GM21786 (cell line): ENCODE measurements around the gene FBXO42.
"Not testable (repeated sequence)": the region's sequence is repeated elsewhere in the genome, so short reads cannot be mapped to it uniquely, and the experiment has no call there.

Source experiments
- ATAC-seq: cut with Tn5 transposase; IDR thresholded peaks from one replicate; pipeline ENCODE4 v1.9.1; 2021; ENCODE audit not compliant: unreplicated experiment

Gene FBXO42

GRCh38 chr1:16222716-16223115, 129.6 kb downstream of the FBXO42 start:
- not testable (repeated sequence) for ATAC-seq

DNA sequence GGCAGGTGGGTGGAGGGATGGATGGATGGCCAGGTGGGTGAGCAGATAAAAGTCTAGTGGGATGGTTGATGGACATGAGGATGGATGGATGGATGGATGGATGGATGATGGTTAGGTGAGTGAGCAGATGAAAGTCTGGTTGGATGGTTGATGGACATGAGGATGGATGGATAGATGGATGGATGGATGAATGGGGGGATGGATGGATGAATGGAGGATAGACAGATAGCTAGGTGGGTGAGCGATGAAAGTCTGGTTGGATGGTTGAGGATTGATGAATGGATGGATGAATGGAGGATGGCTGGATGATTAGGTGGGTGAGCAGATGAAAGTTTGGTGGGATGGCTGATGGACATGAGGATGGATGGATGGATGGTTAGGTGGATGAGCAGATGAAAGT, 130.8 kb downstream of the FBXO42 start:
- ATAC-seq: no peak

- ATAC-seq: no peak
Measured at GRCh38 chr1:16219968-16220500, 132.2 kb downstream of the FBXO42 start.

DNA sequence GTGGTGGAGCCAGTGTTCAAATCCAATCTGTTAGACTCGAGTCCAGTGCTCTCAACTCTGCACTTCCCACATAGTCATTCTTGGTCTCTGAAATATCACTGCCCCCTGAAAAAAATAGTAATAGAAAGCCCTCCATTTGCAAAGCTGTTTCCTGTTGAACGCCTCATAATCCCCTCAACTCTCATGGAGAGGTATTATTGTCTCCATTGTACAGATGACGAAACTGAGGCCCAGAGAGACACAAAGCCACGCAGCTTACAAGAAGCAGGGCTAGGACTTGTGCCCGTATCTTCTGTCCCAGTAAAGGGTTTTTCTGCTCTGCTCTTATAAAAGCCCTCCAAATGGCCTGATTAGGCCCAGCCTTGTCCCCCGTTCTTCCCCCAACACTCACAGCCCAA, 133.6 kb downstream of the FBXO42 start:
- no peak for ATAC-seq

- no peak for ATAC-seq
Measured at GRCh38 chr1:16218014-16218673, 134.1 kb downstream of the FBXO42 start.

- ATAC-seq: peak; percentile 89
Measured at GRCh38 chr1:16217061-16217785, 135.1 kb downstream of the FBXO42 start.

DNA sequence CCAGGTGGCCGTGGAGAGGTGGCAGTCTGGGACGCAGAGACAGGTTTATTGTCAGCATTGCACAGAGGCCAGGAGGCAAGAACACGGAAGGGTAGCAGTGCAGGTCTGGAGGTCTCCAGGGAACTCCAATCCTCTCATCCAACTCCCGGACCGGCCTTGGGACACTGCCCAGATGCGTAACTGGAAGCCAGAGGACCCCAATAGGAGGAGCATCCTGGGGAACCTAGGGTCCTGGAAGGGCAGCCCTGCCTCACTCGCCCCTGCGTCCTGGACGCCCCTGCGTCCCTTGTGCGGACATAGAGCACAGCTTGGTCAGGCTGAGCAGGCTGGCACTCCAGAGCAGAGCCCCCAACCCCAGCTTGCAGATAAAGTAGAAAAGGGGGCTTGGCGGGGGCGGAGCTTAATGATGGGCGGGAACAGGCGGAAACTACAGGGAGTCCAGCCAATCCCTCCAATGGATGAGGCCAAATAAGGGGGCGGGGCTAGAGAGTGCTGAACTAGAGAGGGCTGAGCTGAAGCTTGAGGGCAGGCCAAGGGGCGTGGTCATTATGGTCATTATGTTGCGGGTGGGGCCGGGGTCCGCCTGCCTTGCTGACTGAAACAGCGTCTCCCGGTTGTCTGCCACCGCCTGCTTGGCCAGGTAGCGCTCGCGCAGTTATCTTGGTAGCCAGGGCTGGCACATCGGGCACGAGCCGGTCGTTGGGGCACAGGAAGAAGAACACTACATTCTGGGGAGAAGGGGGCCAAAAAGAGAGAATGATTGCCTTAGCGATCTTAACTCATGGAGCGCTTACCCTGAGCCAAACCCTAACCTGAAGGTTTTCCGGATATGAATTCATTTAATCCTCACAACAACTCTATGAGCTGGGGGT, 136.2 kb downstream of the FBXO42 start:
- ATAC-seq: no peak

- not testable (repeated sequence) for ATAC-seq
Measured at GRCh38 chr1:16215240-16215639, 137.0 kb downstream of the FBXO42 start.

GRCh38 chr1:16213544-16213943, 138.7 kb downstream of the FBXO42 start:
- ATAC-seq: not testable (repeated sequence)

DNA sequence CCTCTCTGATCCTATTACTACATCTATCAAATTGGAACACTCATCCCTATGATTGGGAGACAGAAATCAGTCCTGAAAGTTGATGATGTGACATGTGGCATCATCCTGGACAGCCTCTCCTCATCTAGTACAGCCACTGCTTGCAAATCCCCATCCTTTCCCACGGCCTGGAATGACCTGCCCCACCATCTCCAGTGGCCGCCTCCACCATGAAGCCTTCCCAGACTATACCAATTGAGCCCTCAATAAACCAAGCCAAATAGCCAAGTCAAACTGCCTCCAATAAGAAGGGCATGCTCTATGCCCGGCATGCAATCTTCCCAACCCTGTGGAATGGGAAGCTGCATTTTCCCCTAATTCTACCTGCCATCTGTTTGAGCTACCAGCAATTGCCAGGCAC, 139.3 kb downstream of the FBXO42 start:
- ATAC-seq: no peak

DNA sequence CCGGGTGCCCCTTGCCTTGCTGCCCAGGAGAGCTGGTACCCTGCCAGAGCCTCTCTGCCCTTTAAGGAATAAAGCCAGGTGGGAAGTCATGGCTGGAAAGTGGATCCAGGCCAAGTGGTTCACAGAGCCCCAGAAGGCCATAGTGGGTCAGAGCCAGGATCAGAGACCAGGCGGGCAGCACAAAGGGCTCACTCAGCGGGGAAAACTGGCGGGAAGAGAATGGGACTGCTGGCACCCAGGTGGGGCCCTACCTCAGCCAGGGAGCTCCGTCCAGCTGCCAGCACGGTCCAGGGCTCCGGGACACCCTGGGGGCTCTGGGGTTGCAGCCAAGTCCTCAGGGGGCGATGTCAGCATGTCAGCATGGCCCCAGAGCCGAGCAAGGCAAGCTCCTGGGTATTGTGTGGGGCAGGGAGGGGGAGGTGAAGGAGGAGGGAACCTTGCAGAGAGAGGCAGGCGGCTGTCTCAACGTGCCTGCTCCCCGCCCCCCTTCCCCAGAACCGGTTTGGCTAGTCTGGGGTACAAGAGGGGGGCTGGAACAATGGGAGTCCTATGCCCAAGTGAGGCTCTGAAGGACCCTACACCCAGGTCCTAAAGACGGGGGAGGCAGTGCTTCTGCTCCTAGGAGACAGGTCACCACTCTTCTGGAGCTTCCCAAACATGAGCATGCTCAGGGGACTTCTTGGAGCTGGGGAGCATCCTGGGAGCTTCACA, 139.9 kb downstream of the FBXO42 start, which contains the start of gene ARHGEF19:
Gene ARHGEF19 (minus strand): TSS at position 402 of the 711 bp plus-strand sequence. CDS start 3,598 bp downstream, outside the sequence.
- ATAC-seq: no peak

DNA sequence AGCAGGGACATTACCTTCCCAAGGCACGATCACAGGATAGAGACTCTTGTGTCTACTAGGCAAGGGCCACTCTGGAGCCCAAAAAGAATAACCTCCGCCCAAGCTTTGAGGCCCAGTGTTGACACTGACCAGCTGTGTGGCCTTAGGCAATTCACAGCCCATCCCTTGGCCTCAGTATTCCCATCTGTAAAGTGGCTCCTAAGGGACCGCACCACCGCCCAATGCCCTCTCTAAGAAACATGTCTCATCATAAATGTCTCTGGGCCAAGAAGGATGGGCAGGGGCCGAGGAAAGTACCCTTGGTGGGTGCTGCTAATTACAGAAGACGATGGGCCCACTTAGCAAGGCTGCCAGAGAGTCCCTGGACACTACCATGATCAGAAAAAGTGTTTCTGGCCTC, 140.5 kb downstream of the FBXO42 start:
- ATAC-seq: no peak

- ATAC-seq: no peak
Measured at GRCh38 chr1:16210581-16210980, 141.7 kb downstream of the FBXO42 start.

- ATAC-seq: no peak
Measured at GRCh38 chr1:16209847-16210407, 142.4 kb downstream of the FBXO42 start.

DNA sequence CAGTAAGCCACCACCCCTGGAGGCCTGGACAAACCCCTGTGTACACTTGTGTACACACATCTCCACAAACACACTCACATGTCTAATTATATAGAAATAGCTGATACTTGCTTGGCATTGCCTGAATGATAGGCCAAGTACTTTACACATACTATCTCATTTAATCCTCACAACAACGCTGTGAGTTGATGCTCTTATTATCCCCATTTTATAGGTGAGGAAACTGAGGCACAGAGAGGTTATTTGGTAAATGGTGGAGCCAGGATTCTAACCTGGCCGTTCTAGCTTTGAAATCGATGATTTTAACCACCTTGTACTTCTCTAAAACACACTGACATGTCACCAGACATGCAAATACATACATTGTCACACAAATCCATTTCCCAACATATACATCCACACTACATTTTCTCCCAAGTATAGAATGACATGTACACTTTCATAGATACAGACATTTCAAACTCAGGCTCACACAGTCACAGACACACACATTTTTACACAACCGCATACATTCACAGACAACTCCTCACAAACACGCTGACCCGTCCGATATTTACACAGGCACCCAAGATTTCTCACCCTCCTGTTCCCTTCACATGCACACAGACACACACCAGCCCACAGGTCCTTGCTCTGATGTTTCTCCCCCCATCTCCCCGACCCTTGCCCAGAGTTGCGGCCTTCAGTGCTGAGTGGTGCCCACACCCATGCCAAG, 143.0 kb downstream of the FBXO42 start:
- ATAC-seq: no peak

DNA sequence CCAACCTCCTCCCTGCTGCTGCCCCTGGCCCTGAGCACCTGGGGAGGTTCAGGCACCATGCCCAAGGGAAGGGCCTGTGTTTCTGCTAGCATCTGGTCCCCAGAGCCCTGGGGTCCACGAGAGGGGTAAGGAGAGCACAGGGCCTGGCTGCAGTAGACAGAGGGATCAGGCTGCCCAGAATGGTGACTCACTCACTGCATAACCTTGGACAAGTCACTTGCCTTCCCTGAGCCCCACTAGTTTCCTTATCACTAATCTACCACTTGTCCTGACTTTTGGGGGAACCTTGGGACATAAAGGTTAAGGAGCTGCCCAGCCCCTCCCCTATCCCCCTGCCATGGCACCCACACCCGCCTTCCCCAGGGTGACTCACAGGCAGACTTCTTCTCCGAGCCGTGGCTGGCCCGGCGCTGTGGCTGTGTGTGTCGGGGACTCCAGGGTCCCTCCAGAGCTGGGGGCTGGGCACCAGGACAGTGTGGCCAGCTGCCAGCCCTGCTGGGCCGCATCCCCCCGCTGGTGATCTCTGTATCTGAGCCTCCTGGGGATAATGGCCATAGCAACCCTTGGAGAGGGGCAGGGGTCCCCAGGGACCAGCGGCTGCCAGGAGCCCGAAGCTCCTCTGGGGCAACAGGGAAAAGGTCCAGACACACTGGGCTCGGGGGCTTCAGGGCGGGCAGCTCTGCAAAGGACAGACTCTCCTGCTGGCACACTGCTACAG, 143.9 kb downstream of the FBXO42 start:
- ATAC-seq: no peak

GRCh38 chr1:16207318-16208269, 144.7 kb downstream of the FBXO42 start:
- ATAC-seq: no peak
